ENCODE results near the gene RGS9.
"Not testable (repeated sequence)": the region's sequence is repeated elsewhere in the genome, so short reads cannot be mapped to it uniquely, and the experiment has no call there.

The RGS9 gene

DNA sequence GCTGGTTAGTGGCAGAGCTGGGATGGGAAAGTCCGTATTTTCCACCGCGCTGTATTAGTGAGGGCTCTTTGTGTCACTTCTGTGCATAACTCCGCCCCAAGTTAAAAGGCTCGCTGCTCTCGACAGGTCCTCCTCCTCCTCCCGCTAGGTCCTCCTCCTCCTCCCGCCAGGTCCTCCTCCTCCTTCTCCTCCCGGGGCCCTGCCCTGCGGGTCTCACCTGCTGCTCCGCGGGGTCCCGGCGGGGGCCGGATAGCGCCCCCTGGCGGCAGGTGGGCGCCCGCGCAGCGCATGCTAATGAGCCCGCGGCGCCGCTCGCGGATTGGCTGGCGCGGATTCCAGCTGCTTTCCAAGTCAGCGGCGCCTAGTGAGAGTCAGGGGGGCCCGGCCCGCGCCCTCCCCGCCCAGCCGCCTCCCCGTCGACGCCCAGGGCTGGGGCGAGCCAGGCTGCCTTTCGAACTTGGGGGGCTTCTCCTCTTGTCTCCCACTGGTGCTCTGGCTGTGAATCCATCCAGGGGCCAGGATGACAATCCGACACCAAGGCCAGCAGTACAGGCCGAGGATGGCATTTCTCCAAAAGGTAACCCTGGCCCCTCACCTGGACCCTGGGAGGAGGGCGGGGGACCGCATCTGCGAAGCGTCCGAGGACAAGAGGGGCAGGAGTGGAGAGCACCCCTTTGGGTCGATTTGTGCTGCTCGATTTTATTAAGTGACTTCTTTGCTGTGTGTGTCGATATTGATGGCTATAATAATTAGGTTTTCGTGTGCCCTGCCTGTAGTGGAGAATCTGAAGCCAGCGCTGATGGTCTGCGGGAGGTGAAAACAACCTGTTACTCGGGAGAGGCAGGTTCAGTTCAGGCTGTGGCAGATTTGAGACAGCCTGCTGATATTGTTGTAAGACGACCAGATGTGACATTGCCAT, at the start of gene RGS9:
Gene RGS9, plus strand, starts transcription at position 350 of the 919 bp plus-strand sequence. Its CDS starts 171 bp downstream, at position 521.
- peak; percentile 47 for DNase-seq

DNA sequence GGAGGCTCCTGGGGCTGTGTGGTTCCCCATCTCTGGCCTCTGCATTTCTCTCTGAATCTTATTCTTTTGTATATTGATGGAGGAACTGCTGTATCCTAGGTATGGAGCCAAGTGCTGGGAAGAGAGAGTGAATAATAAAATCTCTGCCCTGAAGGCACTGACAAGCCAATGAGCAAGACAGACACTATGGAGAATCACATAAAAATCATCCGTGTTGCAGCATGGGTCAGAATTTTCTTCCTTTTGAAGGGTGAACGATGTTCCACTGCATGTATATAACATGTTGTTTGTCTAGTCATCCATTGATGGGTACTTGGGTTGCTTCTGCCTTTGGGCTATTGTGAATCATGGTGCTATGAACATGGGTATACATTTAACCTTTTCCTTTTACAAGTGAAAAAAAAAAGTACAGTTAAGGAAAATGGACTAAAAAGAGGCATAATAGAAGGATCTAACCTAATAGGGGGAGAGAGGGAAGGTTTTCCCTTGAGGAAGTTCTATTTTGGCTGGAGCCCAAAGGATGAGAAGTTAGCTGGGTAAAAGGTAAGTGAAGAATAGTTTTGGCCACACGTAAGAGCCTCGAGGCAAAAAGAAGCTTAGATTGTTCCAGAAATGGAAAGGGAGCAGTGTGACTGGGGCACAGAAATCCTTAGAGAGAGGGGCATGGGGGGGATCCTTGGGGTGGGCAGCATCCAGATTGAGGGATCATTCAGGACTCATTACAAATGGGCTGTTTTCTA, 48.4 kb upstream of the RGS9 start:
- no peak for DNase-seq

DNA sequence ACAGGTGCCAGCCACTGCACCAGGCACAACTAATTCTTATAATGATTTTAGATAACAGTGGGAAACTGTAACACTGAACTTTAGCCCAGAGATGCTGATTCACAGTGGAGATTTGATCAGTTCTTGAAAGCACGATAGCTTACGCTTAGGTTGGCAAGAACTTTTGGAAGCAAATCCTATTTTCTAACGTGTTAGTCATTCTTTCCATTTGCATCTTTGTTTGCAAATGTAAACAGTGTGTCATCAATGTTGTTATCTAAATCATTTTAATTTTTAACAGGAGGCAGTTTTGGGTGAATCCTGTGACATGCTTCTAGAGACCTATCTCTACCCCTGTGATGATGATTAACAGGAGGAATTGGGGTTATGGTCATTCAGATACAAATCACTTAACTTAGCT, 44.9 kb upstream of the RGS9 start:
- DNase-seq: no peak

DNA sequence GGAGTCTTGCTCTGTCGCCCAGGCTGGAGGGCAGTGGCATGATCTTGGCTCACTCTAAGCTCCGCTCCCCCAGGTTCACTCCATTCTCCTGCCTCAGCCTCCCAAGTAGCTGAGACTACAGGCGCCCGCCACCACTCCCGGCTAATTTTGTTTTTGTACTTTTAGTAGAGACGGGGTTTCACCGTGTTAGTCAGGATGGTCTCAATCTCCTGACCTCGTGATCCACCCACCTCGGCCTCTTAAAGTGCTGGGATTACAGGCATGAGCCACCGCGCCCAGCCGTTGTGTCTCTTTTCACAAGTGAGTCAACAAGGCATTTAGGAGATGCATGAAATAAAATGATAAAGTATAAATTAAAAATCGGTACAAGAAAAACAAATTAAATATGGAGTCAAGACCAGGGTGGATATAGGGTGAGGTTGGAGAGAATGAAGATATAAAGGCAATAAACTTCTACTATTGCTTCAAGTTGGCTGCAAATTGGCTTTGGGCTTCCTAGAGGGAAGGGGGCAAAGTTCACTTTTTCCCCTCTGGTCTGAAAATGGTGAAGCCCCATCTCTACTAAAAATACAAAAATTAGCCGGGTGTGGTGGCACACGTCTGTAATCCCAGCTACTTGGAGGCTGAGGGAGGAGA, 44.3 kb upstream of the RGS9 start:
- DNase-seq: not testable (repeated sequence)

DNA sequence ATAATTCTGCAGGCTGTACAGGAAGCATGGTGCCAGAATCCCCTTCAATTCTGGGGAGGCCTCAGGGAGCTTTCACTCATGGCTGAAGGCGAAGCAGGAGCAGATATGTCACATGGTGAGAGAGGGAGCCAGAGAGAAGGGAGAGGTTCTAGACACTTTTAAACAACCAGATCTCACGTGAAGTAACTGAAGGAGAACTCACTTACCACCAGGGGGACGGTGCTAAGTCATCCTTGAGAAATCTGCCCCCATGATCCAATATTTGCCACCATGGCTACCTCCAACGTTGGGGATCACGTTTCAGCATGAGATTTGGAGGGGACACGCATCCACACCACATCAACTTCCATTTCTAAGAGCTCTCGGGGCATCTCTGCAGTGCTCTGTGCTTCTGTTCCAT, 43.2 kb upstream of the RGS9 start:
- no peak for DNase-seq

DNA sequence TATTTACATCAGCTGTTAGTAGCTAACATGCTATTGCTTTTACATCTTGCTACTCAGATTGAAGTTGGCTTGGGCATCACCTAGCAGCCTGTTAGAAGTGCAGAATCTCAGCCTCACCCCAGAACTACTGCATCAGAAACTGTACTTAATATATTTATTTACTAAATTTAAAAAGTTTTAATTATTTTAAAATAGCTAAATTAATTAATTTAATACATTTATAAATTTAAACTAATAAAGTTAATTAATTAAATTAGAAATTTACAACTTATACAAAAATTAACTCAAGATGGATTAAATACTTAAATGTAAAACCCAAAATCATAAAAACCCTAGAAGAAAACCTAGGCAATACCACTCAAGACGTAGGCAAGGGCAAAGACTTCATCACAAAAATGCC, 41.7 kb upstream of the RGS9 start:
- no peak for DNase-seq

GRCh38 chr17:65096382-65096781, 40.8 kb upstream of the RGS9 start:
- DNase-seq: not testable (repeated sequence)

DNA sequence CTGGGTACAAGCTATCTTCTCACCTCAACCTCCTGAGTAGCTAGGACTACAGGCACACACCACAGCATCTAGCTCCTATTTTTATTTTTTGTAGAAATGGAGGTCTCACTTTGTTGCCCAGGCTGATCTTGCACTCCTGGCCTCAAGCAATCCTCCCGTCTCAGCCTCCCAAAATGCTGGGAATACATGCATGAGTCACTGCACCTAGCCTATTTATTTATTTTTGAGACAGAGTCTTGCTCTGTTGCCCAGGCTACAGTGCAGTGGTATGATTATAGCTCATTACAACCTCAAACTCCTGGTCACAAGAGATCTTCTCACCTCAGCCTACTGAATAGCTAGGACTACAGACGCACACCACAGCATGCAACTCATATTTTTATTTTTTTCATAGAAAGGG, 40.1 kb upstream of the RGS9 start:
- no peak for DNase-seq

GRCh38 chr17:65099475-65099874, 37.7 kb upstream of the RGS9 start:
- no peak for DNase-seq

GRCh38 chr17:65099941-65100315, 37.2 kb upstream of the RGS9 start:
- no peak for DNase-seq

GRCh38 chr17:65100316-65101140, 36.6 kb upstream of the RGS9 start:
- DNase-seq: peak; percentile 42

- no peak for DNase-seq
Measured at GRCh38 chr17:65101371-65101770, 35.8 kb upstream of the RGS9 start.

GRCh38 chr17:65102235-65102634, 34.9 kb upstream of the RGS9 start:
- no peak for DNase-seq

GRCh38 chr17:65102788-65103187, 34.4 kb upstream of the RGS9 start:
- no peak for DNase-seq

GRCh38 chr17:65103431-65103830, 33.7 kb upstream of the RGS9 start:
- no peak for DNase-seq

- DNase-seq: no peak
Measured at GRCh38 chr17:65103896-65104295, 33.3 kb upstream of the RGS9 start.

- DNase-seq: no peak
Measured at GRCh38 chr17:65104541-65104940, 32.6 kb upstream of the RGS9 start.

DNA sequence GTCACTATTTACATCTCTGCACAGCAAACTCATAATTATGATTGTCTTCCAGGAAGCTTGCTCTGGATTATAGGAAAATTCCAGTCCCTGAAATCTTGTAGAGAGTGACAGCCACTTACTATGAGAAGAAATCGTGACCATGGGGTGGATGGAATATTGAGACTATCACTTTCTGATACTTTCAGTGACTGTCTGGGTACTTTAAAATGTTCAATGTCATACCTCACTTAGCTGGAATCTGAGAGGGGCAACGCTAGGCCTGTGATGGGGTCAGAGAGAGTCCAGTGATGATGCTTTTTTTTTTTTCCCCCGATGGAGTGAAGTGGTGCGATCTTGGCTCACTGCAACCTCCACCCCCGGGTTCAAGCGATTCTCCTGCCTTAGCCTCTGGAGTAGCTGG, 32.2 kb upstream of the RGS9 start:
- no peak for DNase-seq

DNA sequence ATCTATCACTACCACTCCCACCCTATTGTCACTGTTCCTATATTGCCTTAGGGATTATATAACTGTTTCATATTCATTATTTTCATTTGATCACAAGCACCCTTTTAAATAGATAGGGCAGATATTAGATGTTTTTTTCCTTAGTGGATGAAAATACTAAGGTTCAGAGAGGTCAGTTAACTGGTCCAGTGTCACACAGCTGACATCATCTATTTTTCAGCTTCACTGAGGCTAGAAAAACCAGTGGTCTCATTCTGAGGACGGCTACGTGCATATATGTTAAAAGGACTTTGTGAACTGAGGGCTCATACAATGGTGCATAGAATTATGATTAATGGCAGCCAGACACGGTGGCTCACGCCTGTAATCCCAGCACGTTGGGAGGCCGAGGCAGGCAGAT, 29.0 kb upstream of the RGS9 start:
- DNase-seq: no peak

DNA sequence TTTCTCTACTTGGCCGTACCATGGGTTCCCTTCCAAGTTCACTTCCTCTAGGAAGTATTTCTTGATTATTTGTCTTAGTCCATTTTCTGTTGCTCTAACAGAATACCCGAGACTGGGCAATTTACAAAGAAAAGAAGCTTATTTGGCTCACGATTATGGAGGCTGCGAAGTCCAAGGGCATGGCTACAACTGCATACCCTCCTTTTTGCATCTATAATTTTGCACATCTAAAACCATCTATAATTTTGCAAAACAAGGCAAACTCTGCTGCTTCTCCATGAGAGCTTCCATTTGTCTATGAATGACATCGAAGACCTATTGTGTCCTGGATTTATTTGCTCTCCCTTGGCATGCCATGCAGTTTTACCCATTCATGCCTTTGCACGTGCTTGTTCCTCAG, 27.6 kb upstream of the RGS9 start:
- no peak for DNase-seq

DNA sequence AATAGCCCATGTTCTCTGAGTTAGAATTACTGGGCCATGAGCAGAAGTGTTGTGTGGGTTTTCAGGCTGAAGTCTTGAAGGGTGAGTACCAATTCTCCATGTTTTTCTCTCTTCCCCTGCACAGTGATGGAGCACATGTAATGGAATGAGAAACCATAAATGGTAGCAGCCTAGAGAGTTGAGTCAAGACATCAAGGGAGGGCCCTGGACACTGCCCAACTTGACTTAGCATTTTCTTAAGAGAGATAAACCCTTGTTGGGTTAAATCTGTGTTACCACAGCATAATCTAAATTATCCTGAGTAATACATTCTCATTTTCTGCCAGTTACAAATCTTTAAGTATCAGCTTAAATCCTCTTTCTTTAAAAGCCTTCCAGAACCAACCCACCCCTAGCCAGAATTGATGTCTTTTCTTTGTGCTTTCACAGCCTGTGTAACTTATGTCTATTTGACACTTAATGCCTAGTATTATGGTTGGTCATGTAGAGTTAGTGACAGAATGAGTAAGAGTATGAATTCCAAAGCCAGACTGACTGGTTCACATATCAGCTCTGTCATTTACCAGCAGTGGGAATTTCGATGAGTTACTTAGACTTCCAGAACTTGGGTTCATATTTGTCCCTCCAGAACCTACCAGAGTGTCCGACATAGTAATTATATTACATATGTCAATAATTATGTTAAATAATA, 27.0 kb upstream of the RGS9 start:
- DNase-seq: no peak

DNA sequence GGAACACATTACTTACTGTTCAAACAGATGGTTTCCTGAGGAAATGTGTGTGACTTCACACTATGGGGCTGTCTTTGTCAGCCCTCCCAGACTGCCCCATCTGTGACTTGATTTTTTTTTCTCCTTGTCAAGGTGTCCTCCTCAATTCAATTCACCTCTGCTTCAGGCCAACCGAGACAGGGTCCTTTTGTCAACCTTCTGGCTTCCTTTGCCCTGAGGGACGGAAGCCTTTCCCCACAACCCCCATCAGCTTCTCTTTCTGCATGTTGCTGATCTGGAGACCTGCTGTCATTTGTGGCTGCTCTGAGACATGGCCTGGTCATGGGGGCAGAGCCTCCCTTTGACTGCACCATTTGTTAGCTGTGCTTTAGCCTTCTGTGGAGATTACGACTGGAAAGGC, 21.3 kb upstream of the RGS9 start:
- no peak for DNase-seq
